OCI-LY3 (cell line): ENCODE data around the gene NSD1.

ENCODE experiments used
- CTCF ChIP-seq: fragments of 200-600, 300-600 bp; sonication (generic); IDR thresholded peaks from 2 replicates; pipeline ENCODE4 v1.5.1; 2014; ENCODE audit warnings: antibody characterized with exemption, low read length, low read depth
- EZH2phosphoT487 ChIP-seq: fragments of 200-600 bp; shearing (Covaris generic); IDR thresholded peaks from 2 replicates; pipeline ENCODE4 v1.6.1; 2018; ENCODE audit warnings: antibody characterized with exemption, mixed run types, low read depth

- TF ChIP-seq CTCF (no peak), EZH2phosphoT487 (no peak)
Measured at GRCh38 chr5:177253252-177253651, 119.7 kb downstream of the NSD1 start.
